ELF-1 (cell line): ENCODE results near the gene SCNN1A.

Experiments used
- DNase-seq: peaks from one replicate; pipeline ENCODE4 v3.0.0-alpha.2; 2016; ENCODE audit warnings: low read depth, low spot score

SCNN1A gene

GRCh38 chr12:6334940-6335450 is 40.4 kb downstream of the SCNN1A start:
- no peak for DNase-seq

DNA sequence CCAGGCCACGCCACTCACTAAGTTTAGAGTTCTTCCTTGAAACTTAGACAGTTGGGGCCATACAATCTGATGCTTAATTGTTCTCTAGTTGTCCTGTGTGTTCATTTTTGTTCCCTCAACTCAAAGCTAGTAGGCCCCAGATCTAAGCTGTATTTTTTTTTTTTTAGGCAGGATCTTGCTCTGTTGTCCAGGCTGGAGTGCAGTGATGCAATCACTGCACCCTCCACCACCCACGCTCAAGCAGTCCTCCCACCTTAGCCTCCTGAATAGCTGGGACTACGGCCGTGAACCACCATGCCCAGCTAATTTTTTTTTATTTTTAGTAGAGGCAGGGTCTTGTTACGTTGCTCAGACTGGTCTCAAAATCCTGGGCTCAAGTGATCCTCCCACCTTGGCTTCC is 41.0 kb downstream of the SCNN1A start:
- no peak for DNase-seq

GRCh38 chr12:6333566-6333965 is 41.8 kb downstream of the SCNN1A start:
- no peak for DNase-seq

- DNase-seq = no peak
Observed at GRCh38 chr12:6333029-6333428, 42.3 kb downstream of the SCNN1A start.

GRCh38 chr12:6332459-6332858 is 42.9 kb downstream of the SCNN1A start:
- no peak for DNase-seq

GRCh38 chr12:6330999-6331714 is 44.2 kb downstream of the SCNN1A start:
- no peak for DNase-seq

DNA sequence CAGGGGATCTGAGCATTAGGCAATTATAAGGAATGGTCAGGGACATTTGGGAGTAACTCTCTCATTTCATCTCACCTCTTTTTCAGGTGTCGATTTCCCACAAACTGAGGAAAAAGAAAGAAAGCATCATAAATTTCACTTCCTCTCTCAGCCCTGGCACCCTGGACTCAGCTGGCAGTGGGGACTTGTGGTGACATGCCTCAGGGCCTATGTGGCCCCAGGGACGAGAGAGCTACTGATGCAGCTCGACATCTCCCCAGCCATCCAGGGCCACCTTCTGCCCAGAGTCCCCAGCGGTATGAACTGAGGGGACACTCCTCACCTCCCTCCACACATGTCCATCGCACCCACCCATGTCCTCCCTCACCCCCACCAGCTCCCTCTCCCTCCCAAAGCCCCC is 45.2 kb downstream of the SCNN1A start:
- no peak for DNase-seq

GRCh38 chr12:6329703-6330064 is 45.7 kb downstream of the SCNN1A start:
- DNase-seq = no peak

DNA sequence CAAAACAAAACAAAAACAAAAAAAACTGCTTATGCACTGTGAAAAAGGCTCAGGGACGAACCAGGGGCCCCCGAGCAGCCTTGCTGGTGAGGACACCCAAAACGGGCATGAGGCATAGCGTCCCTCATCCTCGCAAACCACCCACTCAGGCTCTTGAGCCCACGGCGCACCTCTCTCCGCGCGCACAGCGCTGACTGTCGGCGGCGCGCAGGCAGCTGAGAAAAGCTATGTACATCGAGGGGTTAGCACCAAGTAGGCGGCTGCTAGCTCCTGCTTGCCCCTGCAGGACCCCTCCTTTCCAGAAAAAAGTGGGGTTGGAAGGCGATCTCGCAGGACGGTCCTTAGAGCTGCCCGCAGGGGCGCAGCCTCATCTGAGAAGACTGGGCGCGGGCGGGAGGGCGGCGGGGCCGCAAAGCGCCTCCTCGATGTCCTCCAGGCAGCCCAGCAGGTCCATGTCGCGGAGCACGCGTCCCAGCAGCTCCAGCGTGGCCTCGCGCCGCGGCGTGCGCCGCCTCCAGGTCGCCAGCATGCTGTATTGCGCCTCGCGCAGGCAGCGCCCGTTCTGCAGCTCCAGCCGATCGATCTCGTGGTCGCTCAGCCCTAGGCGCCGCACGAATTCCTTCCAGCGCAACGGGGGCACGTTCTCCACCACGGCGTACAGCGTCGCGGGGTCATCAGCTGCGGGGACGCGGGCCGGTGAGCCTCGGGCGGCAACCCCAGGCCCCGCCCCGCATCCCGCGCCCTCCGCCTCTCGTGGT is 46.2 kb downstream of the SCNN1A start:
- no peak for DNase-seq

- DNase-seq = no peak
Observed at GRCh38 chr12:6328045-6328779, 47.2 kb downstream of the SCNN1A start.

GRCh38 chr12:6327229-6328041 is 47.9 kb downstream of the SCNN1A start:
- no peak for DNase-seq

GRCh38 chr12:6326316-6327228 is 48.8 kb downstream of the SCNN1A start:
- peak; percentile 89 for DNase-seq

DNA sequence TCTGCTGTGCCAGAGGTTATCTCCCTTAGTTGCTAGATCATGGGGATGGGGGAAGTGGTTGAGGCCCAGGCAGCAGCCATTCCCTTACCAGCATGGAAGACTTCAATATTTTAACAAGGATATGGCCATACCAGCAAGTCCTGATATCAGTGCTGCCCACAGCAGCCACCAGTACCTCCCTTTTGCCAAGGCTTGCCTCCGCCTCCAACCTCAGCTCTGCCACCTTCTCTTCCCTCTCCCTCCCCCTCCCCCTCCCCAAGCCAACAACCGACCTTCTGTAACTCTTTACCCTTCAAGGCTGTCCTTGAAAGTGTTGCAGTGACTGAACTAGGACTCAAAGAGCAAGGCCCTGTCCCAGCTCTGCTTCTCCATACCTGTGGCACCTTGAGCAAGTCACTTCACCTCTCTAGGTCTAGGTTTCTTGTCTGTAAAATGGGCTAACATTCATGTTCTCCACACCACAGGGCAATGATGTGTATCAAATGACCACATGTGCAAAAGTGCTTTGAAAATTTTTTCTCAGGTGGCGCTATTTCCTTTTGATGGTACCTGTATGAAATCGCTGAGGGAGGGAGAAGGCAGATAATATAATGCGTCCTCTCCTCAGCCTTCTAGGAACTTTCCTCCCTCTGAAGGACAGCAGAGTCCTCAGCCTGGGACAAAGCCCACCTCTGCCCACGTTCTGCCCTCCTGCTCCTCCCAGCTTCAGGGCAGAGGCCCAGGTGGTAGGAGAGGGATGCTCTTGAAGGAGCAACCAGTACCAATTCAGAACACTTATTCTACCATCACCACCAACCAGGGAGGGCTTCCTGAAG is 50.2 kb downstream of the SCNN1A start:
- DNase-seq = no peak

DNA sequence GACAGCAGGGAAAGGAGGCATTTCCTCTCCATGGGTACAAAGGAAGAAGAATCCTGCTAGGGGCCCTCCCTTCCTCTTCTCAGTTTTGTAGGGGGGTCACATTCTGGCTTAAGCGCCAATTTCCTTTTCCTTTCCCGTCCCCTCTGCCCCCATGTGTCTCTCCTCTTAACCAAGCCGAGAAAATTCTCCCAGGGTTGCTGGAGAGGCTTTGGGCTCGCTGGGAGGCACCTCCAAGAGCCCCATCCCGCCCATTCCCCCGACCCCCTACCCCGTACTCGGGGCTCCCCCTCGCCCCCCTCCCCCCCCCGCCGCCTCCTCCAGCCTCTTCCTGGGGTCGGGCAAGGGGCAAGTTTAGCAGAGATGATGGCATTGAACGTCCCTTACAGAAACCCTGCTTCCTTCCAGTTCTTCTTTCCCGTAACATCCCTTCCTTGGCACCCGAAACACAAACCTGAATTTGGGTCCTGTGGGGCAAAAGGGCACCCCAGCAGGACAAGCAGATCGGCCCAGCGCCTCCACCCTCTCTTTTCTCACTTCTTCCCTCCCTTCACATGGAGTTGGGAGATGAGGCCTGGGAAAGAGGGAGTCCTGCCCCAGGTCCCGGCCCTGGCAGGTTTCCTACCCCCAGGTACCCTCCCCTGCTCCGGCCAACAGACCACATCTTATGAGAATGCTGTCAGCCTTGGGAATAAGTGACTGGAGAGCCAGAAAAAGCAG is 51.2 kb downstream of the SCNN1A start:
- DNase-seq = no peak

- DNase-seq = peak; percentile 88
Observed at GRCh38 chr12:6323340-6323994, 51.9 kb downstream of the SCNN1A start.

DNA sequence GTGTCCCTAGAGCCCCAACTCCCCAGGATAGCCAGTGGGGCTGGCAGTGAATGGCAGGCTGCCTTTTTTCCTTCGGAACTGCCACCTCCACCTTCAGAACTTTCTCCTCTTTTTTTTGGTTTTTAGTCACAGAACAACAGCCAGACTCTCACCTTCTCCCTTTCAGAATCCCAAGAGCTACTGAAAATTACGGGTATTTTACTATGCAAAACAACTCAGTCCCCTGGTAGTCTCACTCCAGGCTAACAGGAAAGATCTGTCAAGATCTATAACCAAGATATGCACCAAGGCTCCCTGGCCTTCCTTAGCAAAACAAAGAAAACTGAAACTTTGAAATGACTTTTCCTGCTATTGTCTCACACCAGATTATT is 52.4 kb downstream of the SCNN1A start:
- no peak for DNase-seq

- DNase-seq = peak; percentile 54
Observed at GRCh38 chr12:6322352-6322751, 53.0 kb downstream of the SCNN1A start.

DNA sequence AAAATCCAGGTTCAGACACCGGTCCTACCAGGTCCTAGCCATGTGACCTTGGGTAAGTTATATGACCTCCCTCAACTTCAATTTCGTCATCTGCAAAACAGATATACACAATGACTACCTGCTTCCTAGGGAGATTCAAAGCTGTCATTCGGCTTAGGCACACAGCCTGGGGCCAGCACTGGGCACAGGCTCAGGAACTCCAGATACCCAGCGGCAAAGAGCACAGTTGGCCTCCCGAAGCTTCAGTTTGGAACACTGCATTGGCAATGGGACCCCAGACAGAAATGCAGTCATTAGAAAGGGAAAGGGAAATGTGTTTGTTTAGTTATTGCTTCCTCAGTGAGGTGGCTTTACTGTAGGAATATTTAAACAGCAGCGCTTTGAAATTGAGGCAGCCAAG is 53.5 kb downstream of the SCNN1A start:
- DNase-seq = peak; percentile 76
